ENCODE measurements around the gene SERTAD4. TPM values are rescaled to one million over a fixed set of nuclear protein-coding genes. Genes with fewer than 3 reads are reported as not detected.

Gene SERTAD4
- total RNA-seq, 2 donors from 2014 or later = 1.0 TPM; not detected in 1

DNA sequence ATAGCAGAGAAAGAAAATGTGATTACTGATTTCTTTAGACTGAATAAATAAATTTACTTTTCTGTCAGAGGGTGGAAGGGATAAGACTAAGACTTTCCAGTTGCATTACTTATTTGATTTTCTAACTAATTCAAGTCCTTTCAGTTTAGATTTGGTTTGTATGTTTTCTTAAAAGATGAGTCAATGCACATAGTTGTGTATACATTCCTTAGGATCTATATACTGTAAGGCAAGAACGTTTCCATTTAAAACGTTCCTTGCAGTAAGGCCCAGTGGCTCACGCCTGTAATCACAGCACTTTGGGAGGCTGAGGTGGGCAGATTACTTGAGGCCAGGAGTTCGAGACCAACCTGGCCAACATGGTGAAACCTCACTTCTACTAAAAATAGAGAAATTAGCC lies 14.5 kb upstream of the SERTAD4 start:
- DNase-seq = no peak
- intact Hi-C loops (cut with DNase I) = no loop called here
- WGBS, 2 donors = 60 to 64% methylated on average over 4 of the region's 4 CpGs

DNA sequence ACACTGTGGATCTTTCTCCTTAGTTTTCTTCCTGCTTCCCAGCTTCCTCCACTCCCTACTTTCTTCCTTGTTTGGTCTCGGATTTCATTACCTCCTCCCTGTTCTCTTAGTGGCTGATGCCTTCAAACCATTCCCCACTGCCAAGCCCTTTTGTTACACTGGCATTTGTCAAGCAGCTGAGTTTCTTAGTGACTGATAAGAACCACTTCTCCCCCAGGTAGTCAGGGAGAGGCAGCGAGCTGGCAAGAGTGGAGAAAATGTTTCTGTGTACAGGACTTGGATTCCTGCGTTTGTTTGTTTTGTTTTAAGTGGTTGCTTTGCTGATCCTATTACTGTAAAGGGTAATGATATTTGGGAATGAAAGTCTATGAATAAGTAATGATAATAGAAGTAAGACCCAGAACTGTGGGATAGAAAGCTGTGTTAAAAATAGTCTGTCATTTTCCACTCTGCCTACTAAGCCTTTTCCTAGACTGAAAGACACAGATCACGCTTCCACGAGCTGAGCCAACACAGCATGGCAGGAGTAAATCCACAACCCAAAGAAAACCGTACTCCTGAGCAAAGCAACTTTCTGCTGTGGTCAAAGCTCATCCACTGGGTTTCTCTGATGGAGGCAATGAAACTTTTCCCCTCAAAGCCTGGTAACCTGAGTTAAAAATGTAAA lies 10.1 kb upstream of the SERTAD4 start:
- peak overlapping the region in 1 of 4 donors; percentile 32 for H3K27ac ChIP-seq
- ATAC-seq = peak; percentile 56
- intact Hi-C loops (cut with DNase I) = no loop called here
- 11 to 29% methylated on average over 6 of the region's 6 CpGs for WGBS, 2 donors
- H3K36me3 ChIP-seq (replicated peaks in 1 of 2; ENCODE audit: insufficient read depth in 1 of 2, low read depth in 2 of 2) = no peaks in the 10 kb centered on the region
- H3K4me1 ChIP-seq = no peaks in the 10 kb centered on the region
- TF ChIP-seq, protein P1, sequence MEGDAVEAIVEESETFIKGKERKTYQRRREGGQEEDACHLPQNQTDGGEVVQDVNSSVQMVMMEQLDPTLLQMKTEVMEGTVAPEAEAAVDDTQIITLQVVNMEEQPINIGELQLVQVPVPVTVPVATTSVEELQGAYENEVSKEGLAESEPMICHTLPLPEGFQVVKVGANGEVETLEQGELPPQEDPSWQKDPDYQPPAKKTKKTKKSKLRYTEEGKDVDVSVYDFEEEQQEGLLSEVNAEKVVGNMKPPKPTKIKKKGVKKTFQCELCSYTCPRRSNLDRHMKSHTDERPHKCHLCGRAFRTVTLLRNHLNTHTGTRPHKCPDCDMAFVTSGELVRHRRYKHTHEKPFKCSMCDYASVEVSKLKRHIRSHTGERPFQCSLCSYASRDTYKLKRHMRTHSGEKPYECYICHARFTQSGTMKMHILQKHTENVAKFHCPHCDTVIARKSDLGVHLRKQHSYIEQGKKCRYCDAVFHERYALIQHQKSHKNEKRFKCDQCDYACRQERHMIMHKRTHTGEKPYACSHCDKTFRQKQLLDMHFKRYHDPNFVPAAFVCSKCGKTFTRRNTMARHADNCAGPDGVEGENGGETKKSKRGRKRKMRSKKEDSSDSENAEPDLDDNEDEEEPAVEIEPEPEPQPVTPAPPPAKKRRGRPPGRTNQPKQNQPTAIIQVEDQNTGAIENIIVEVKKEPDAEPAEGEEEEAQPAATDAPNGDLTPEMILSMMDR (IDR thresholded peaks at IDR 0.05) = no peak
- no peak for TF ChIP-seq POLR2A (IDR thresholded peaks at IDR 0.05)
- no peak overlapping the region for H3K4me3 ChIP-seq
- no peaks in the 10 kb centered on the region for H3K27me3 ChIP-seq
- no peaks in the 10 kb centered on the region for H3K9me3 ChIP-seq
- peak in 3 of 4 donors; percentile 14 to 27 (median 24) for DNase-seq

More for the DNA sequence above, 14.5 kb upstream of the SERTAD4 start:
- H3K36me3 ChIP-seq (replicated peaks in 1 of 2; ENCODE audit: insufficient read depth in 1 of 2, low read depth in 2 of 2) = no peaks in the 10 kb centered on the region
- TF ChIP-seq POLR2A (IDR thresholded peaks at IDR 0.05) = no peak
- TF ChIP-seq, protein P1 (IDR thresholded peaks at IDR 0.05) = no peak
- H3K4me3 ChIP-seq = no peak overlapping the region
- no peaks in the 10 kb centered on the region for H3K27me3 ChIP-seq
- no peaks in the 10 kb centered on the region for H3K4me1 ChIP-seq
- ATAC-seq = no peak
- H3K9me3 ChIP-seq = no peaks in the 10 kb centered on the region
- H3K27ac ChIP-seq = no peak overlapping the region

DNA sequence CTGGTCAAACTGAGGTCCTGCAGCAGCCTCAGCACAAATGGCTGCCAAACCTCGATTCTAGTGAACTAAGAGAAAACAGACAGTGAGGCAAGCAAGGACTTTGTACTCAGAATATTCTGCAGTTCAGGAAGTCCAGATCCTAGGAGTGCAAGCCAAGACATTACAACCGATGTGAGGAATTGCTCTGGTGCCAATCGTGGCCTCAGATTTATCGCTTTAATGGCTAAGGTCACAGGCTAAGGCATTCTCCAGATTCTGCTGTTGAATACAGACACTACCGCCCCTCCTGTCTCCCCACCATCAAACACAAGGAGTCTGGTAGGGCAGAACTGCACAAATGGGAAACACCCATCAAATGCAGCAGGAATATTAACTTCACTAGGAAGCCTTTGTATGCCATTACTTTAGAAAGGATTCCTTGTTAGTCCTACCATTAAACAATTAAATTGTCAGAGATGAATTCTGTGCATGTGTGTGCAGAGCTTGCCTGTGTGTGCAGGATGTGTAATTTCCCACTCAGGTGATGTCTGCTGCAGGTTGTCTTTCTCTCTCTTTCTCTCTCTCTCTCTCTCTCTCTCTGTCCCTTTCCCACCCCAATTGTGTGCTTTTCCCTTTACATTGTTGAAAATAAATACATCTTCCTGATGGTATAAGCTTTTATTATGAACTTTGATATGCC lies 9.2 kb upstream of the SERTAD4 start:
- no peak overlapping the region for H3K4me3 ChIP-seq
- H3K27me3 ChIP-seq = no peaks in the 10 kb centered on the region
- no peaks in the 10 kb centered on the region for H3K36me3 ChIP-seq (replicated peaks in 1 of 2; ENCODE audit: insufficient read depth in 1 of 2, low read depth in 2 of 2)
- H3K9me3 ChIP-seq = no peaks in the 10 kb centered on the region
- ATAC-seq (no peak), DNase-seq (no peak)
- TF ChIP-seq POLR2A (IDR thresholded peaks at IDR 0.05) = no peak
- TF ChIP-seq, protein P1 (IDR thresholded peaks at IDR 0.05) = no peak
- H3K27ac ChIP-seq = peak overlapping the region in 1 of 4 donors; percentile 32
- H3K4me1 ChIP-seq = no peaks in the 10 kb centered on the region
- 30 to 35% methylated on average over 5 of the region's 5 CpGs for WGBS, 2 donors
- intact Hi-C loops (cut with DNase I) = no loop called here

DNA sequence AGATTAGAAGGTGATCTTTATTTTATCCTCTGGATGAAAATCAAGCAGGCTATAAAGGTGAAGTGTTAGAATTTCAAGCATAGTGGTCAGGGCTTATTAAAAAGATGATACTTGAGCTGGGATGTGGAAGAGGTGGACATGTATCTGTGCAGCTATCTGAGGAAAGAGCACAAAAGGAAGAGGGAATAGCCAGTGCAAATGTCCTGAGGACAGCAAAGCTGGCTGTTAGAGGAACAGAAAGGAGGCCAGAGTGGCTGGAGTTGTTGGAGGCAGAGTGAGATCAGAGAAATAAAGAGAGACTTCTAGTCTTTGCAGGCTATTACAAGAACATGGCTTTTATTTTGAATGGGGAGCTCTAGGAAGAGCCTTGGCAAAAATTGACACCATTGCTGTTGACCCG lies 4.4 kb upstream of the SERTAD4 start:
- ATAC-seq = no peak
- Histone ChIP-seq H3K9me3 (no peaks in the 10 kb centered on the region), H3K27ac (no peak overlapping the region), H3K36me3 (replicated peaks in 1 of 2; ENCODE audit: insufficient read depth in 1 of 2, low read depth in 2 of 2) (no peaks in the 10 kb centered on the region), H3K4me1 (peaks cover 3% of the 10 kb centered on the region), H3K27me3 (peaks cover 0 to 5% of the 10 kb centered on the region in 2 donors), H3K4me3 (no peak overlapping the region)
- DNase-seq = no peak
- intact Hi-C loops (cut with DNase I) = no loop called here
- TF ChIP-seq, protein P1 (IDR thresholded peaks at IDR 0.05) = no peak
- TF ChIP-seq POLR2A (IDR thresholded peaks at IDR 0.05) = no peak
- 68 to 74% methylated on average over 1 of the region's 1 CpG for WGBS, 2 donors
